GM06990 (cell line): Measurements from ENCODE around the gene GXYLT1.

Experiments used
- DNase-seq: peaks from one replicate; pipeline ENCODE4 v3.0.0-alpha.2; 2011; ENCODE audit not compliant: insufficient read length; ENCODE audit errors: extremely low read depth
- H3K27me3 ChIP-seq: replicated peaks from 2 replicates; pipeline ENCODE4 v1.6.0; 2011; ENCODE audit warnings: low read length; ENCODE audit not compliant: control insufficient read depth, insufficient read depth
- H3K36me3 ChIP-seq: 2 replicates; pipeline ENCODE4 v1.5.1; 2011; ENCODE audit warnings: low read length; ENCODE audit not compliant: control insufficient read depth, insufficient read depth
- H3K4me3 ChIP-seq: replicated peaks from 2 replicates; pipeline ENCODE4 v1.5.1; 2011; ENCODE audit warnings: low read depth, mild to moderate bottlenecking, control low read depth, low read length
- CTCF ChIP-seq: IDR thresholded peaks from 2 replicates; pipeline ENCODE4 v1.5.1; 2011; ENCODE audit warnings: low read length, control low read depth, mild to moderate bottlenecking, inconsistent platforms; ENCODE audit not compliant: insufficient read depth, poor library complexity, severe bottlenecking

Gene GXYLT1

GRCh38 chr12:42172441-42173210, 28.0 kb upstream of the GXYLT1 start:
- H3K36me3 ChIP-seq = peaks cover 4% of the 10 kb centered on the region; the same call in 1 of the 2 replicates
- TF ChIP-seq CTCF = no peak
- DNase-seq = no peak

DNA sequence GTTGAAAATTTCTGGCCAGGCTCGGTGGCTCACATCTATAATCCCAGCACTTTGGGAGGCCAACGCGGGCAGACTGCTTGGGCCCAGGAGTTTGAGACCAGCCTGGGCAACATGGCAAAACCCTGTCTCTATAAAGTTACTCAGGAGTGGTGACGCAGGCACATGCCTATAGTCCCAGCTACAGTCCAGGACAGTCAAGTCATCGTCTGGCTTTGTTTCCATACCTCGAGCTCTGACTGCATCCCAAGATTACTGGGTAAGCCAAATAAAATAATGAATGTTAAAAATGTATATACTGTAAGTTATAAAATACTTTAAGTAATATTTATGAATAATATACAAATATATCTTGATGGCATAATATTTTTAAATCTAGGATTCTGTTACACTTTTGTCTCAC, 23.0 kb upstream of the GXYLT1 start:
- no peaks in the 10 kb centered on the region for H3K27me3 ChIP-seq
- no peak for DNase-seq
- no peak for TF ChIP-seq CTCF
- H3K36me3 ChIP-seq = peaks cover 2% of the 10 kb centered on the region; the same call in 1 of the 2 replicates
- H3K4me3 ChIP-seq = no peak overlapping the region

More at GRCh38 chr12:42172441-42173210, 28.0 kb upstream of the GXYLT1 start:
- no peak overlapping the region for H3K4me3 ChIP-seq
- H3K27me3 ChIP-seq = no peaks in the 10 kb centered on the region

DNA sequence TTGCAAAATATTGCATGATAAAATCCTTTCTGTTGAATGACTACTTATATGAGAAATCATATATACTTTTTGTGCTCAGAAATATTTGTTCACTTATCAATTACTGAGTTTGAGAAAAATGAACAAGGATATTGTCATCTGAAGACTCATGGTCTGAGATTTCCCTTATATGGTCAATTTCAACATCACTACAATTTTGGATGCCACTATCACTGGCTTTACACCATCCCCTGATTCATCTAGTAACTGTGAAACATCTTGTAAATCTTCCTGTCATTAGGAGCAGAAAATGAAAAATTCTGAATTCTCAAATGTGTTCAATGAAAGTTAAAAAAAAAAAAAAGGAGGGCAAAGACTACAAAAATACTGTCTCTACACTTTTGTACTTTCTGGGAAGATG, 21.8 kb upstream of the GXYLT1 start:
- Histone ChIP-seq H3K36me3 (no peaks in the 10 kb centered on the region), H3K27me3 (no peaks in the 10 kb centered on the region), H3K4me3 (no peak overlapping the region)
- no peak for TF ChIP-seq CTCF
- DNase-seq = no peak

GRCh38 chr12:42163913-42164312, 19.2 kb upstream of the GXYLT1 start:
- Histone ChIP-seq H3K4me3 (no peak overlapping the region), H3K27me3 (no peaks in the 10 kb centered on the region), H3K36me3 (peaks cover 1% of the 10 kb centered on the region; the same call in 1 of the 2 replicates)
- TF ChIP-seq CTCF = no peak
- DNase-seq = no peak

GRCh38 chr12:42162965-42163364, 18.3 kb upstream of the GXYLT1 start:
- H3K27me3 ChIP-seq = no peaks in the 10 kb centered on the region
- DNase-seq = no peak
- no peak for TF ChIP-seq CTCF
- H3K4me3 ChIP-seq = no peak overlapping the region
- H3K36me3 ChIP-seq = peaks cover 1% of the 10 kb centered on the region; the same call in 1 of the 2 replicates

DNA sequence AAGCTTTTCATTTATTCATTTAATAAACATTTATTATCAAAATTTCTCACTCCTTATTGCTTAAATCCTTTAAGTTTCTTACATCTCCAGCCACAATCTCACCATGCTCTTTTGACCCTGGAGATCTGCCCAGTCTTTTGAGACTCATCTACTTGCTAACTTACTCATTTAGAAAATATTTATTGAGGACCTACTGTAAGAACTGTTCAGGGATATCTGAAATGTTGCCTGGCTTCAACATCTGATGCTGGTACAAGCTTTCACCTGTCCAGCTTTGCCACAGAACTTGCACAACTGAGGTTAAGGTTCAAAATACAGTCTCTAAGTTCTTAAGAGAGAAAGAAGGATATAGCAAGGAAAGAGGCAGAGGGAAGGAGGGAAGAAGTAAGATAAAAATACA, 17.5 kb upstream of the GXYLT1 start:
- no peak overlapping the region for H3K4me3 ChIP-seq
- H3K27me3 ChIP-seq = no peaks in the 10 kb centered on the region
- no peak for TF ChIP-seq CTCF
- peaks cover 1% of the 10 kb centered on the region; the same call in 1 of the 2 replicates for H3K36me3 ChIP-seq
- no peak for DNase-seq
